Fibroblast of villous mesenchyme (primary cell): ENCODE results near the gene PREB. TPM values are rescaled to one million over a fixed set of nuclear protein-coding genes. Genes with fewer than 3 reads are reported as not detected.
A peak's percentile ranks its signal among the peaks of the same experiment; 100 is the strongest.
"Not testable (repeated sequence)": the region's sequence is repeated elsewhere in the genome, so short reads cannot be mapped to it uniquely, and the experiment has no call there.

Source experiments
- DNase-seq: peaks from one replicate; pipeline ENCODE4 v3.0.0-alpha.2; 2010; ENCODE audit warnings: low read depth
- H3K4me3 ChIP-seq: 2 replicates; pipeline ENCODE4 v1.5.1; 2011; ENCODE audit warnings: low read depth, mild to moderate bottlenecking, low read length
- total RNA-seq: library from RNA; depleted of rRNA; stranded (reverse); fragments of >200 nt; gene quantifications from 2 replicates; pipeline ENCODE4 v1.2.3, GENCODE V29; 2012
- TF ChIP-seq, protein P1 (sequence below): IDR thresholded peaks from 2 replicates; pipeline ENCODE4 v1.5.1; 2012; ENCODE audit warnings: low read depth, mild to moderate bottlenecking, low read length; ENCODE audit not compliant: insufficient read depth

The PREB gene
- total RNA-seq, 1 donor: 45.3 TPM

DNA sequence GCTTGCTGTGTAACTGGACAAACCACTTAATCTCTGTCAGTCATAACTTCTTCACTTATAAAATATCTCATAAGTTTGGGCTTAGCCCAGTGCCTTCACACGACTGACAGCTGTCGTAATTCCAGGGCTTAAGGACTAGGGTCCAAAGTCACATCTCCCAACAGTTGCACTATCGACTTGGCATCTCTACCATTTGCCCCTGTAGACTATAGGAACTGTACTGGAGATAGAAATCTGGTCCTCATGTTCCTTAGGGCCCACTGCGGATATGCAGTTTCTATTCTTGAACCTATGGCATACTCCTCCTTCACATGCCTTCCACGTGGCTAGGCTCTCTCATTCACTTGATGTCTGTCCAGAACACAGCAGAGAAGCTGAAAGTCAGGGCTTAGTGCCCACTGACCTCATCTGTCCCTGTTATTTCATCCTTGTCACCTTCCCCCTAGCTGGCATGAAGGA, 8.2 kb downstream of the PREB start:
- H3K4me3 ChIP-seq: no peak overlapping the region
- no peak for DNase-seq
- TF ChIP-seq, protein P1, sequence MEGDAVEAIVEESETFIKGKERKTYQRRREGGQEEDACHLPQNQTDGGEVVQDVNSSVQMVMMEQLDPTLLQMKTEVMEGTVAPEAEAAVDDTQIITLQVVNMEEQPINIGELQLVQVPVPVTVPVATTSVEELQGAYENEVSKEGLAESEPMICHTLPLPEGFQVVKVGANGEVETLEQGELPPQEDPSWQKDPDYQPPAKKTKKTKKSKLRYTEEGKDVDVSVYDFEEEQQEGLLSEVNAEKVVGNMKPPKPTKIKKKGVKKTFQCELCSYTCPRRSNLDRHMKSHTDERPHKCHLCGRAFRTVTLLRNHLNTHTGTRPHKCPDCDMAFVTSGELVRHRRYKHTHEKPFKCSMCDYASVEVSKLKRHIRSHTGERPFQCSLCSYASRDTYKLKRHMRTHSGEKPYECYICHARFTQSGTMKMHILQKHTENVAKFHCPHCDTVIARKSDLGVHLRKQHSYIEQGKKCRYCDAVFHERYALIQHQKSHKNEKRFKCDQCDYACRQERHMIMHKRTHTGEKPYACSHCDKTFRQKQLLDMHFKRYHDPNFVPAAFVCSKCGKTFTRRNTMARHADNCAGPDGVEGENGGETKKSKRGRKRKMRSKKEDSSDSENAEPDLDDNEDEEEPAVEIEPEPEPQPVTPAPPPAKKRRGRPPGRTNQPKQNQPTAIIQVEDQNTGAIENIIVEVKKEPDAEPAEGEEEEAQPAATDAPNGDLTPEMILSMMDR: no peak

DNA sequence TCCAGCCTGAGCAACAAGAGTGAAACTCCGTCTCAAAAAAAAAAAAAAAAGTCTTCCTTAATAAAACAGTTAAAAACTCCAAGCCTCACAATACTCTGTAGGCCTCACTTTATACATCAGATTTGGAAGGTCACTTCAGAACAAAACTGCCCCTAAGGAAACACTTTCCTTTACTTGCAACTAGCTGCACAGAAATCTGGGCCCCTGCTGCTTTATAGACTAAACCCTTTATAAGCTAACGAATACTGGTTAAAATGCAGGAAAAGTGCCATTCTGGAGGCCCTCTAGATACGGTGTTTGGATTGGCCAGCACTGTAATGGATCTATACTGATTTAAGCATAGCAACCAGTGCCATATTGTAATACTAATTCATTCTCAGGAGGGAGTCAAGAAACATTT, 9.3 kb downstream of the PREB start:
- TF ChIP-seq, protein P1: no peak
- no peak for DNase-seq
- no peak overlapping the region for H3K4me3 ChIP-seq

DNA sequence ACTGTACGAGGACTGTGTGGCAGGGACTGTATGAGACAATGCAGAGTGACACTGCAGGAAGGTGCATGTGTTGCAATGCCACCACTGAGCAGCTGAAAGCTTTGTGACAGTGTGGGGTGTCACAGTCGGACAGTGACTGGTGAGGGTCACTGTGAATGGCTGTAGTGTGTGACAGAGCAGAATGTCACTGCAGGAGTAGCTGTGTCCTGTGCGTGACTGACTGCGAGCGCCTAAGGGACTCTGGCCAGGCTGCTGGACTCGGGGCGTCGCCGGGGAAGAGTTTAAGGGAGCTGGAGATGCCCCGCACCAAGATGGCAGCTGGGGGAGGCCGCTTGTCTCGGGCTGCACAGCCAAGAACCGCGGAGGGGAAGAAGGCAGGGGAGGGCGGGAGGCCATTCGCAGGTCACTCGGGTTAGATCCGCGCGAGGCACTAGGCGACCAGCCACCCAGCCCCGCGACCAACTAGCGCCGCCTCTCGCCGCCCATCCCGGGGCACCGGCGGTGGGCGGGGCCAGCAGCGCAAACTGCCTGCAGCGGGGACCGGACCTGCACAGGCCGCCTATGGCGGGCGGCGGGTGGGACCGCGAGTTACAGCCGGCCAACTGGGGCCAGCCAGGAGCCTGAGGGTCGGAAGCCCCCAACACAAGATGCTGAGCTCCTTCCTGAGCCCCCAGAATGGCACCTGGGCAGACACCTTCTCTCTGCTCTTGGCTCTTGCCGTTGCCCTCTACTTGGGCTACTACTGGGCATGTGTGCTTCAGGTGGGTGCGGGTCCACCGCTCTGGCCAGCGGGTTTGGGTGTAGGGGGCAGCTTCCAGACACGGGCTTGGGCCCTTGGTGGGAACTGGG, 10.9 kb downstream of the PREB start, which contains the start of gene ABHD1:
ABHD1 (plus strand) TSS at position 514 of the 849 bp plus-strand sequence; CDS start at position 648, 134 bp downstream.
- peak within 1 kb of the TSS; percentile 66 for H3K4me3 ChIP-seq
- TF ChIP-seq, protein P1: no peak
- no peak for DNase-seq

DNA sequence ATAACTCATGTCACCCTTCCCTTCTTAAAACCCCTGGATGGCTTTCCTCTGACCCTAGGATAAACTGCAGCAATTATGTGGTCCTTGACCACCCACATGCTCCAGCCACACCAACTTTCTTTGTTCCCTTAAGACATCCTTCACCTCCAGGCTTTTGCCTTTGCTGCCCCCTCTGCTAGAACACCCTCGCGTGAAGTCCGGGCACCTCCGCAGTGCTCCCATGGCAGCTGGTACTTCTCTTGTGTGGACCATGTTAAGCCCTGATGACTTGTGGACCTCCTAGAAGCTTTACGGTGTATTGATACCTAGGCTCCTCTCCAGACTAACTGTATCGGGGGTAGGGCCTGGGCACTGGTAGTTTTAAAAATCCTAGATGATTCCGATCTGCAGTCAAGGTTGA, 11.6 kb downstream of the PREB start:
- no peak for DNase-seq
- no peak overlapping the region for H3K4me3 ChIP-seq

DNA sequence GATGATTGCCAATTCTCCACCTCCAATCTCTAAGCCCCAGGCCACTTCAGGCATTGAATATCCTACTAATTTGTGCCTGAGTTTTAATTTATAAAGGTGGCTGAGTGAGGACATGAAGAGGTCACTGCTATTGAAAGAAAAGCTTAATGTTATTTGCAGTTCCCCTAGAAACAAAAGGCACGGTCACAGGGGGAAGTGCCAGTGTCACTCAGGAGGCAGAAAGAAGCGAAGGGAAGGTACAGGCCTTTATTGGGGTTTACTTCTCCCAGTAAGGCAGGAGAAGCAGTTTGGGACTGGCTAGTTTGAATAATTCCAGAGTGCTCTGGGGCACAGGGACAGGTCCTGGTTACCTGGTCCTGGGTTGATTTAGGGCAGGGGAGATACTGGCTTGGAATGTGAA, 12.5 kb downstream of the PREB start:
- no peak for DNase-seq
- H3K4me3 ChIP-seq: no peak overlapping the region
- TF ChIP-seq, protein P1: no peak

More for the DNA sequence above, 11.6 kb downstream of the PREB start:
- TF ChIP-seq, protein P1: no peak

DNA sequence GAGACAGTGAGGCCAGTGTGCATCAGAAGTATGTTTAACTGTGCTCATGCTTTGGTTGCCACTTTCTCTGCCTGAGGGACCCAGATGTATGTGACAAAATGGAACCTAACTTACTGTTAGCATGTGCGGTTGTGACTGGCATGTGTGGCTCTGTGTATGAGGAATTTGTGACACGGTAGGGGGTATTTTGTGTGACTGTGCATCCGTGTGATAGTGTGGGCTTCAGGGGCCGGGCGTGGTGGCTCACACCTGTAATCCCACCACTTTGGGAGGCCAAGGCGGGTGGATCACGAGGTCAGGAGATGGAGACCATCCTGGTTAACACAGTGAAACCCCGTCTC, 15.1 kb downstream of the PREB start:
- DNase-seq: not testable (repeated sequence)
- H3K4me3 ChIP-seq: peak overlapping the region; percentile 44

DNA sequence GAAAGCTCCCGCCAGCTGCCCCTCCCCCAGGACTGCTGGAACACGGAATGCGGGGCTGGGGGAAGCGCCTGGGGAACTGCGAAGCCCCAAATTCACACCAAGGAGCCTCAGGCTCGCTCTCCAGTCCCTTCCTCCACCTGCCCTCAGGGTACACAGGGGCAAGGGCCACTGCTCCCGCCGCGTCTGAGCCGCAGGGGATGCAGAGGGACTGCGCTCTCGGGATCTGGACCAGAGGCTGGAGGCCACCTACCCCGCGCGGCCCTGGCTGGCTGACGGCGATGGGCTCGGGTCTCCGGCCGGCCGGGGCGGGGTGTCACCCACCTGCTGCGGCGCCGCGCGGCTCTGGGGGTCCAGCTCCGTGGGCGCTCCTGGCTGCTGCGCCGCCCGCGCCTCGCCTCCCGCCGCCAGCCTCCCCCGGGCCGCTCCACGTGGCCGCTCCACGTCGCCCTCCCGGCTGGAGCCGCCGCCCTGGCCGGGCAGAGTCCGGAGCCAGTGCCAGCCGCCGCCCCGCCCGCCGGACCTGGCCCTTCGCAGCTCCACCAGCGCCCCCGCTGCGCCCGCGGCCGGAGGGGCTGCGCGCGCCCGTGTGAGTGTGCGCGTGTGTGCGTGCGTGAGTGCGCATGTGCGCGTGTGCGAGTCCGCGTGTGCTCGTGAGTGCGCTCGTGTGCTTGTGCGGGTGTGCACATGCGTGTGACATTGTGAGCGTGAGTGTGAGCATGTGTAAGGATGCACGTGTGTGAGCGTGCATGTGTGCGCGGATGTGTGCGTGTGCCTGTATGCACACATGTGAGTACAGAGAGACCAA, 15.7 kb downstream of the PREB start, which contains the start of gene CGREF1:
CGREF1 (minus strand) TSS at position 604 of the 805 bp plus-strand sequence. CDS start 14,762 bp downstream, outside the sequence.
- peak within 1 kb of the TSS; percentile 44 for H3K4me3 ChIP-seq
- DNase-seq: no peak
- TF ChIP-seq, protein P1: no peak
